ES-I3 (cell line): ENCODE measurements around the gene STEAP2.

ENCODE experiments used
- H3K36me3 ChIP-seq: 2 replicates; pipeline ENCODE4 v1.6.1; 2013; ENCODE audit warnings: mild to moderate bottlenecking, low read length, control low read depth, moderate library complexity; ENCODE audit not compliant: insufficient read depth
- H3K4me1 ChIP-seq: 2 replicates; pipeline ENCODE4 v1.6.1; 2013; ENCODE audit warnings: mild to moderate bottlenecking, control low read depth, low read length; ENCODE audit not compliant: insufficient read depth
- H3K9ac ChIP-seq: 2 replicates; pipeline ENCODE4 v1.6.1; 2013; ENCODE audit warnings: low read depth, mild to moderate bottlenecking, low read length, moderate library complexity
- H3K9me3 ChIP-seq: 2 replicates; pipeline ENCODE4 v1.6.1; 2013; ENCODE audit warnings: mild to moderate bottlenecking, low read length, moderate library complexity; ENCODE audit not compliant: control insufficient read depth, insufficient read depth

Gene STEAP2

DNA sequence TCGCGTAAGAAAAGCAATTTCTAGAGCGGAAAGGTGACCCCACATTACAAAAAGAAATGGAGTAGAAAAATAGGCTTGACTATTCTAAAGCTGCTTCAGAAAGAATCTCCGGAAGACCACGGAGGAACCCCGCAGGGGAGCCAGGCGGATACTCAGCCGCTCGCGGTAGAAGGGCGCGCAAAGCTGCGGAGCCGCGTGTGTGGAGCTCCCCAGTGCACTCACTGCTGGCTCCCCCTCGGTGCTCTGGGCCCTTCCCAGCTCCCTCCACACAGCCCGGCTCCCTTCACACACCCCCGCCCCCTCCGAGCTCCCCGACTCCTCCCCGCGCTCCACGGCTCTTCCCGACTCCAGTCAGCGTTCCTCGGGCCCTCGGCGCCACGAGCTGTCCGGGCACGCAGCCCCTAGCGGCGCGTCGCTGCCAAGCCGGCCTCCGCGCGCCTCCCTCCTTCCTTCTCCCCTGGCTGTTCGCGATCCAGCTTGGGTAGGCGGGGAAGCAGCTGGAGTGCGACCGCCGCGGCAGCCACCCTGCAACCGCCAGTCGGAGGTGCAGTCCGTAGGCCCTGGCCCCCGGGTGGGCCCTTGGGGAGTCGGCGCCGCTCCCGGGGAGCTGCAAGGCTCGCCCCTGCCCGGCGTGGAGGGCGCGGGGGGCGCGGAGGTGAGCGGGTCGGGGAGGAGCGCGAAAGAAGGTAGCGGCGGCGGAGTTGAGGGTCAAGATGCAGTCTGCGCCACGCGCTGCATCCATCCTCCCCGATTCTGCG, at the start of gene STEAP2:
TSS of gene STEAP2 (plus strand) at position 350 of the 758 bp plus-strand sequence. CDS start 13,343 bp downstream, outside the sequence.
- Histone ChIP-seq H3K36me3 (no peaks in the 10 kb centered on the region), H3K9me3 (no peaks in the 10 kb centered on the region), H3K9ac (peak within 1 kb of the TSS; percentile 91), H3K4me1 (peaks cover 19% of the 10 kb centered on the region)

DNA sequence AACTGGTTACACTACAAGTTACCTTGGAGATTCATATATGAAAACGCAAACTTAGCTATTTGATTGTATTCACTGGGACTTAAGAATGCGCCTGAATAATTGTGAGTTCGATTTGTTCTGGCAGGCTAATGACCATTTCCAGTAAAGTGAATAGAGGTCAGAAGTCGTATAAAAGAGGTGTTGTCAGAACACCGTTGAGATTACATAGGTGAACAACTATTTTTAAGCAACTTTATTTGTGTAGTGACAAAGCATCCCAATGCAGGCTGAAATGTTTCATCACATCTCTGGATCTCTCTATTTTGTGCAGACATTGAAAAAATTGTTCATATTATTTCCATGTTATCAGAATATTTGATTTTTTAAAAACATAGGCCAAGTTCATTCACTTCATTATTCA, 48.0 kb upstream of the STEAP2 start:
- no peaks in the 10 kb centered on the region for H3K9me3 ChIP-seq
- H3K36me3 ChIP-seq, result no peaks in the 10 kb centered on the region
- no peak overlapping the region for H3K9ac ChIP-seq
- no peaks in the 10 kb centered on the region for H3K4me1 ChIP-seq

- Histone ChIP-seq H3K9ac (no peak overlapping the region), H3K9me3 (no peaks in the 10 kb centered on the region), H3K36me3 (no peaks in the 10 kb centered on the region), H3K4me1 (no peaks in the 10 kb centered on the region)
Measured at GRCh38 chr7:90165724-90166123, 45.8 kb upstream of the STEAP2 start.

GRCh38 chr7:90166153-90166552, 45.4 kb upstream of the STEAP2 start:
- H3K36me3 ChIP-seq, result no peaks in the 10 kb centered on the region
- H3K4me1 ChIP-seq, result no peaks in the 10 kb centered on the region
- H3K9me3 ChIP-seq, result no peaks in the 10 kb centered on the region
- H3K9ac ChIP-seq, result no peak overlapping the region

DNA sequence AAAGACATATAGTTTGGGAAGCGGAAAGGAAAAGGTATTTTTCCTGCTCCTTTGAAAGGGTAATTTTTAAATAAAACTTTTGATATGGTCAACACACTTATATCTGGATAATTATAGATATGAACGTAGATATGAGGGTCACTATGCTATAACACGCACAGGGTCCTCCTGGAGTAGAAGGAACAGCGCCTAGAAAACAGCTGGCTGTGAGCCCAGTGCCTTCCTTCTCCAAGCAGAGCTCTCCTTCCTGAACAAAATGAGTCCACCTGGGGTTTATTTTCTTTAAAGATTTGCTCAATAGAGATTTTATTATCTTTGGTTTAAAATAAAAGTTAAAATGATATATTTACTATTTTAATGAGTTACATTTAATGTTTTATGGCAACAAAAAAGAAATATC, 44.2 kb upstream of the STEAP2 start:
- Histone ChIP-seq H3K36me3 (no peaks in the 10 kb centered on the region), H3K9me3 (0 out of 2 replicates have a peak, but pooled peaks cover 3% of the 10 kb centered on the region), H3K9ac (no peak overlapping the region), H3K4me1 (no peaks in the 10 kb centered on the region)

GRCh38 chr7:90169891-90170290, 41.6 kb upstream of the STEAP2 start:
- no peaks in the 10 kb centered on the region for H3K4me1 ChIP-seq
- H3K9ac ChIP-seq, result no peak overlapping the region
- H3K9me3 ChIP-seq, result 0 out of 2 replicates have a peak, but pooled peaks cover 3% of the 10 kb centered on the region

GRCh38 chr7:90172121-90172520, 39.4 kb upstream of the STEAP2 start:
- Histone ChIP-seq H3K4me1 (no peaks in the 10 kb centered on the region), H3K36me3 (no peaks in the 10 kb centered on the region), H3K9ac (no peak overlapping the region), H3K9me3 (0 out of 2 replicates have a peak, but pooled peaks cover 3% of the 10 kb centered on the region)

More at GRCh38 chr7:90169891-90170290, 41.6 kb upstream of the STEAP2 start:
- no peaks in the 10 kb centered on the region for H3K36me3 ChIP-seq

DNA sequence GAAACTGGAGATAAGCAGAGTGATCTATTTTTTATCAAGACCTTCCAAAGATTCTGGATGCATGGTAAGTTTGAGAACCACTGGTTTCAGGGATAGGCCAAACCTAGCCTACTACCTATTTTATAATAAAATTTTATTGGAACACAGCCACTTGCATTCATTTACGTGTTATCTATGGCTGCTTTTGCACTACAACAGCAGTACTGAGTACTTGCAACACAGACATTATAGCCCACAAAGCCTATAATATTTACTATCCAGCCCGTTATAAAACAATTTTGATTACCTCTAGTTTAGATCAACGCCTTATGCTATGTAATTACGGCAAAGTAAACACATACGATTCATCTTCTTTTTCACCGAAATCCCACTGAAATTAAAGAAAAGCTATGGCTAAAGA, 38.9 kb upstream of the STEAP2 start:
- Histone ChIP-seq H3K9me3 (0 out of 2 replicates have a peak, but pooled peaks cover 3% of the 10 kb centered on the region), H3K9ac (no peak overlapping the region), H3K36me3 (no peaks in the 10 kb centered on the region), H3K4me1 (no peaks in the 10 kb centered on the region)

GRCh38 chr7:90173127-90173844, 38.3 kb upstream of the STEAP2 start:
- Histone ChIP-seq H3K9ac (no peak overlapping the region), H3K4me1 (no peaks in the 10 kb centered on the region), H3K36me3 (no peaks in the 10 kb centered on the region), H3K9me3 (0 out of 2 replicates have a peak, but pooled peaks cover 3% of the 10 kb centered on the region)

DNA sequence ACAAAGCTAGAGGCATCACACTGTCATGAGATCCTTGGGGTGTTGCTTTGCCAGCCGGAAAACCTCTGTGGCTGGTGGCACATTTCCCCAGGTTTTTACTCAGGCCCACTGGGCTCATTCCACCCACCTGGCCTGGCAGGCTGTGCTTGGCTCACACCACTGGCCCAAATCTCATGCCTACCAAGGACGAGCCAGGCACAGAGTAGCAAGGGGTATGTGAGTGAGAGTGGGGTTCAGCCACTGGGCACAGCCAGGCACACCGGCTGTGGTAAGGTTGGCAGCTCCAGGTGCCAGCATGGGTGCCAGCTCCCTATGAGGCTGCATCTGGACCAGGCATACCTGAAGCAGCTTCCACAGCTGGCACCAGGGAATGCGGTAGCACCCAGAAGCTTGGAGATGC, 35.9 kb upstream of the STEAP2 start:
- Histone ChIP-seq H3K9me3 (0 out of 2 replicates have a peak, but pooled peaks cover 3% of the 10 kb centered on the region), H3K36me3 (no peaks in the 10 kb centered on the region), H3K9ac (no peak overlapping the region), H3K4me1 (peaks cover 8% of the 10 kb centered on the region)

- no peak overlapping the region for H3K9ac ChIP-seq
- H3K4me1 ChIP-seq, result peaks cover 8% of the 10 kb centered on the region
- H3K36me3 ChIP-seq, result no peaks in the 10 kb centered on the region
- H3K9me3 ChIP-seq, result 0 out of 2 replicates have a peak, but pooled peaks cover 3% of the 10 kb centered on the region
Measured at GRCh38 chr7:90176195-90176594, 35.3 kb upstream of the STEAP2 start.

DNA sequence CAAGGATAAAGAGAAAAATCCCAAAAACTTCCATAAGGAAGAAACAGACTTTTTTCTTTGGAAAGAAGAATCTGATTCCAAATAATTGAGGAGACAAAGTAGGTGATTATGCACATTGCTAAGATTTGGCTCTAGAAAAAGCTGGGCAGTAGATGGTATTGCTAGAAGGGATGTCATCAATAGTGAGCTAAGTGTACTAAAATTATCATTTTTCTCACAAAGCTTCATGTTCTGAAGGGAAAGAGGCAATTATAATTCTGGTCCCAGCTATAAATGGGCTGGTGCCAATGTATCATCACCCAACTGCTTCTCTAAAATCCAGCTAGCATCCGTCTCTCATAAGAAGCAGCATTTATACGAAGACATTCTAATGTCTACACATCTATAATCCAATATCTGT, 33.4 kb upstream of the STEAP2 start:
- Histone ChIP-seq H3K4me1 (peaks cover 8% of the 10 kb centered on the region), H3K9me3 (no peaks in the 10 kb centered on the region), H3K36me3 (no peaks in the 10 kb centered on the region), H3K9ac (no peak overlapping the region)

DNA sequence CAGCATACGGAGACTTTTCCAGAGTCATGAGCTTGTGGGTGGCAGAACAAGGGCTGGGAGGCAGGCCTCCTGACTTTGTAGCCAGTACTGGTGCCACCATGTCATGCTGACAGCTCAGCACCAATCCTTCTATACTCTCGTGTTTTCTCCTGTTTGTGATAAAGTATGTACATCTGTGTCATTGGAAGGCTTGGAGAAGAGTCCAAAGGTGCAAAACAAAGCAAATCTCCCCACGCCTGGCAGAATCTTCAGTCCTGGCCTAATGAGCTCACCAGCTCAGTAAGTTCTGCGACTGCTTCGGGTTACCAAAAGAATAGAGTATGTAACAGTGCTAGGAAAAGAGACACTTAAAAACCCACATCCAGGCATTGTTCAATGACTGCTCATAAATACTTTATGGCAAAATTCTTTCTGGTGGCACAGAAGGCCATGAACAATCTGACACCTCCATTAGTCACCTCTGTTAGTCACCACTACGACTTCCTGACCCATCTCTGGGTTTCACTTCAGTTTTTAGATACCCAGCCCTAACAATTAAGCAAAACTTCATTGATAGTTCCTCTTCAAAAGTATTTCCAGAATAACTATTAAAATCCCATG, 32.8 kb upstream of the STEAP2 start:
- Histone ChIP-seq H3K36me3 (no peaks in the 10 kb centered on the region), H3K9ac (no peak overlapping the region), H3K9me3 (no peaks in the 10 kb centered on the region), H3K4me1 (peaks cover 8% of the 10 kb centered on the region)

DNA sequence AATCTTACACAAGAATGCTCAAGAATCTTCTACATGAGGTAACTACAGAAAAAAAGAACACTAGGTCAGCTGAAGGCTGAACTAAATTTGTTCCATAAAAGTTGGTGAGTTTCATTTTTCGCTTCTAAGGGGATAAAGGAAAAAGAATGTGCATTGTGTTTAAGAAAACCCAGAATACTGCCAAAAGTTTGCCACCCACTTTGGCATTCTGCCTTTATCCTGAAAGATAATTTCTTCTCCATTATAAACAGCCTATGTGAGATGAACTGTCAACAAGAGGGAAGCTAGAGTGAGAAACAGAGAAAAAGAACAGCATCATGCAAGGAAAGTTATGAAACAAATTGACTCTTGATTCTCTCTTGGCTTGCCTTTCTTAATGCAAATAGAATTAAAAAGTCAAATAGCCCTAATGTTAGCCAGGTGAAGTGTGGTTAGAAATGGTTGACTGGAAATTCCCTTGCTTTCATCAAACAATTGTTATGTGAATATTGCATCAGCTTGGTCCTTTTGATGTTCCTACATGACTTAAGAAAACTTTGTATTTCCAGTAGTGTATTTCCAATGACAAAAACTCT, 31.4 kb upstream of the STEAP2 start:
- Histone ChIP-seq H3K36me3 (no peaks in the 10 kb centered on the region), H3K9ac (no peak overlapping the region), H3K4me1 (peaks cover 8% of the 10 kb centered on the region), H3K9me3 (no peaks in the 10 kb centered on the region)
